Tongue (tissue), 1 donor: ENCODE measurements around the gene GPX3. TPM values are rescaled to one million over a fixed set of nuclear protein-coding genes. Genes with fewer than 3 reads are reported as not detected.

Source experiments
- total RNA-seq: library from RNA; depleted of rRNA; stranded (reverse); fragments of >200 nt; gene quantifications from one replicate; pipeline ENCODE4 v1.2.3, GENCODE V29; 2014

Gene GPX3
- total RNA-seq, 1 donor from 2014 or later, result 160 TPM

Other genes starting within 250 kb of the GPX3 start
- gene SMIM3, start 241.8 kb upstream of the GPX3 start, total RNA-seq, result 7.8 TPM
- gene IRGM, start 174.1 kb upstream of the GPX3 start, total RNA-seq, result not detected
- 7.8 TPM for gene ZNF300, start 115.6 kb upstream of the GPX3 start, total RNA-seq
- 75.0 TPM for gene TNIP1, start 60.4 kb downstream of the GPX3 start, total RNA-seq
- gene ANXA6, start 137.2 kb downstream of the GPX3 start, total RNA-seq, result 520 TPM
- 21.5 TPM for gene CCDC69, start 203.5 kb downstream of the GPX3 start, total RNA-seq
- gene GM2A, start 232.6 kb downstream of the GPX3 start, total RNA-seq, result 26.3 TPM